ENCODE measurements around the gene CXorf49B. TPM values are rescaled to one million over a fixed set of nuclear protein-coding genes. Genes with fewer than 3 reads are reported as not detected.

The CXorf49B gene
- polyA plus RNA-seq, 1 experiment: not detected

DNA sequence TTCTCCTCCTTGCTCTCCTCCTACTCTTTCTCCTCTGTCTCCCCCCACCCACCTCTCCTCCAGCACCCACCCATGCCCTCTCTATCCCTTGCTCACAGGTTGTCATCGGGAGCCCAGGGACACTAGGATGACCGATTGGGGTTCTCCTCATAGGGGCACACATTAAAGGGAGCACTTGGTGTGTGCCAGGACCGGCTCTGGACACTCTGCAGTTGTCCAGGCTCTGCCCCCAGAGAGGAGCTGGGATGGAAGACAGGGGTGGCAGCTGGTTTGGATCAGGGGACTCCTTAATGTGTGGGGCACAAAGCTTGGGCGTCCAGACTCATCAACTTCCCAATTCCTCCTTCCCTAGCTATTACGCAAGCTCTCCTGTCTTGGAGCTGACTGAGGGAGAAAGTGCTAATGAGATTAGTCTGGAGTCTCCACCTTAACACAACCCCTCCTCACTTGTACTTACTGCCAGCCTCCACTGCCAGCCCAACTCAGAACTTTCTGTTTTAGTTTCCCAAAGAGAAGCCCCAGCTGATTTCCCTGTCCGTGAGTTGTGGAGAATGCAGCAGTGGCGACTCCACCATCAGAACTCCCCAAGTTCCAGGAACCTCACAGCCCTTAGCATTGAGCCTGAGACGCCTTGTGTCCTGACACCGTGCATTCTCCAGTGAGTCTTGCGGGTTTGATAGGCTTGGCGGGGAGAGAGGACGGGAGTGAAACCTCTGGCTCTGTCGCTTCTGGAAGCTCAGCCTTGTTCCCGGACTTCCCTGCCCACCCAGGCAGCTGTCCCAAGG is 52.2 kb downstream of the CXorf49B start:
- ChIA-PET POLR2A (no interaction called here), CTCF (no interaction called here)
- H3K9me3 ChIP-seq (ENCODE audit: control insufficient read depth, insufficient read depth, low read length): no peaks in the 10 kb centered on the region
- TF ChIP-seq, protein P1, sequence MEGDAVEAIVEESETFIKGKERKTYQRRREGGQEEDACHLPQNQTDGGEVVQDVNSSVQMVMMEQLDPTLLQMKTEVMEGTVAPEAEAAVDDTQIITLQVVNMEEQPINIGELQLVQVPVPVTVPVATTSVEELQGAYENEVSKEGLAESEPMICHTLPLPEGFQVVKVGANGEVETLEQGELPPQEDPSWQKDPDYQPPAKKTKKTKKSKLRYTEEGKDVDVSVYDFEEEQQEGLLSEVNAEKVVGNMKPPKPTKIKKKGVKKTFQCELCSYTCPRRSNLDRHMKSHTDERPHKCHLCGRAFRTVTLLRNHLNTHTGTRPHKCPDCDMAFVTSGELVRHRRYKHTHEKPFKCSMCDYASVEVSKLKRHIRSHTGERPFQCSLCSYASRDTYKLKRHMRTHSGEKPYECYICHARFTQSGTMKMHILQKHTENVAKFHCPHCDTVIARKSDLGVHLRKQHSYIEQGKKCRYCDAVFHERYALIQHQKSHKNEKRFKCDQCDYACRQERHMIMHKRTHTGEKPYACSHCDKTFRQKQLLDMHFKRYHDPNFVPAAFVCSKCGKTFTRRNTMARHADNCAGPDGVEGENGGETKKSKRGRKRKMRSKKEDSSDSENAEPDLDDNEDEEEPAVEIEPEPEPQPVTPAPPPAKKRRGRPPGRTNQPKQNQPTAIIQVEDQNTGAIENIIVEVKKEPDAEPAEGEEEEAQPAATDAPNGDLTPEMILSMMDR (IDR thresholded peaks at IDR 0.05; ENCODE audit: low read depth, low read length): no peak
- no peaks in the 10 kb centered on the region for H3K27me3 ChIP-seq (ENCODE audit: control insufficient read depth, insufficient read depth, low read length)
- H3K4me3 ChIP-seq (ENCODE audit: low read depth, low read length): no peak overlapping the region
- no peak overlapping the region for H3K27ac ChIP-seq (ENCODE audit: low read depth, low read length)
- DNase-seq (ENCODE audit: low read depth, low spot score): no peak

- CTCF ChIA-PET: no interaction called here
- no peak for DNase-seq (ENCODE audit: low read depth, low spot score)
- Histone ChIP-seq H3K27ac (ENCODE audit: low read depth, low read length) (no peak overlapping the region), H3K27me3 (ENCODE audit: control insufficient read depth, insufficient read depth, low read length) (no peaks in the 10 kb centered on the region), H3K9me3 (ENCODE audit: control insufficient read depth, insufficient read depth, low read length) (no peaks in the 10 kb centered on the region), H3K4me3 (ENCODE audit: low read depth, low read length) (no peak overlapping the region)
- TF ChIP-seq, protein P1 (IDR thresholded peaks at IDR 0.05; ENCODE audit: low read depth, low read length): no peak
- POLR2A ChIA-PET: no interaction called here
Measured at GRCh38 chrX:71815906-71816156, 52.7 kb downstream of the CXorf49B start.

Small RNA genes lying within 50 kb of the gene (small RNA-seq; reads per million reads assigned to genes)
- not detected for gene BX276092.1 (ENCODE audit: insufficient read length, low read depth)
- gene BX276092.6 (ENCODE audit: insufficient read length, low read depth): not detected
- not detected for gene BX276092.8 (ENCODE audit: insufficient read length, low read depth)

Other genes with a start within 250 kb of the CXorf49B start
- 218 and 252 TPM in 2 replicates for gene OGT, start 230.2 kb upstream of the CXorf49B start, polyA plus RNA-seq (2011; rRNA removed)
- 1.2 and 1.5 TPM in 2 replicates for gene GCNA, start 184.9 kb upstream of the CXorf49B start, polyA plus RNA-seq (2011; rRNA removed)
- gene CXCR3, start 144.8 kb upstream of the CXorf49B start, polyA plus RNA-seq (2011; rRNA removed): not detected in 2 replicates
- gene CXorf49, start 45.1 kb upstream of the CXorf49B start, polyA plus RNA-seq (2011; rRNA removed): not detected in 2 replicates
- 3.0 and 3.1 TPM in 2 replicates for gene NHSL2, start 147.5 kb downstream of the CXorf49B start, polyA plus RNA-seq (2011; rRNA removed)

Measured in AG04450 (cell line).